Fibroblast of lung (primary cell): ENCODE data around the gene GLTPD2. TPM values are rescaled to one million over a fixed set of nuclear protein-coding genes. Genes with fewer than 3 reads are reported as not detected.
"Not testable (repeated sequence)": the region's sequence is repeated elsewhere in the genome, so short reads cannot be mapped to it uniquely, and the experiment has no call there.

ENCODE experiments used
- DNase-seq, 2 donors: peaks; one replicate each; pipeline versions ENCODE4 v3.0.0 to v3.0.0-alpha.2; 2010; ENCODE audit warnings: low read depth in 2 of 2
- H2AFZ ChIP-seq: 2 replicates; pipeline ENCODE4 v1.5.1; 2012; ENCODE audit warnings: low read length, control low read depth, inconsistent platforms
- H3K27ac ChIP-seq: 2 replicates; pipeline ENCODE4 v1.5.1; 2011; ENCODE audit warnings: low read length, control low read depth; ENCODE audit not compliant: insufficient read depth
- H3K27me3 ChIP-seq: 2 replicates; pipeline ENCODE4 v1.5.1; 2011; ENCODE audit warnings: mild to moderate bottlenecking, low read length; ENCODE audit not compliant: control insufficient read depth, insufficient read depth
- H3K36me3 ChIP-seq: 2 replicates; pipeline ENCODE4 v1.5.1; 2011; ENCODE audit warnings: low read length; ENCODE audit not compliant: control insufficient read depth, insufficient read depth
- H3K4me1 ChIP-seq: 2 replicates; pipeline ENCODE4 v1.5.1; 2011; ENCODE audit warnings: low read length; ENCODE audit not compliant: control insufficient read depth, insufficient read depth; ENCODE audit errors: extremely low read depth
- H3K4me2 ChIP-seq: 2 replicates; pipeline ENCODE4 v1.5.1; 2011; ENCODE audit warnings: low read length, control low read depth; ENCODE audit not compliant: insufficient read depth; ENCODE audit errors: extremely low read depth
- H3K4me3 ChIP-seq, 4 experiments: fragments of 200-600 bp in 1 of 4; sonication (generic) in 1 of 4; replicated peaks in 1 of 4; 2 replicates each; pipeline ENCODE4 v1.5.1; 2011 to 2016; ENCODE audit warnings: low read length in 4 of 4, low read depth in 3 of 4, mild to moderate bottlenecking in 3 of 4, control low read depth in 2 of 4, inconsistent platforms in 1 of 4, mixed read lengths in 1 of 4; ENCODE audit not compliant: insufficient read depth in 1 of 4; ENCODE audit errors: control extremely low read depth in 1 of 4
- H3K79me2 ChIP-seq: 2 replicates; pipeline ENCODE4 v1.5.1; 2012; ENCODE audit warnings: mild to moderate bottlenecking, low read length, inconsistent platforms; ENCODE audit not compliant: control insufficient read depth, insufficient read depth
- H3K9ac ChIP-seq: 2 replicates; pipeline ENCODE4 v1.5.1; 2011; ENCODE audit warnings: mild to moderate bottlenecking, low read length, control low read depth; ENCODE audit not compliant: insufficient read depth
- H3K9me3 ChIP-seq: 2 replicates; pipeline ENCODE4 v1.5.1; 2012; ENCODE audit warnings: low read depth, low read length; ENCODE audit not compliant: control insufficient read depth, insufficient read depth
- H4K20me1 ChIP-seq: 2 replicates; pipeline ENCODE4 v1.5.1; 2011; ENCODE audit warnings: low read length; ENCODE audit not compliant: control insufficient read depth, insufficient read depth; ENCODE audit errors: extremely low read depth
- CTCF ChIP-seq, 2 donors: IDR thresholded peaks in 1 of 2; conservative IDR thresholded peaks in 1 of 2; 1 replicate in 1 of 2; 2 replicates in 1 of 2; pipeline ENCODE4 v1.5.1; 2011 to 2012; ENCODE audit warnings: low read length in 2 of 2, control low read depth in 1 of 2, inconsistent platforms in 1 of 2, low read depth in 1 of 2, mild to moderate bottlenecking in 1 of 2
- EZH2 ChIP-seq: IDR thresholded peaks from 2 replicates; pipeline ENCODE4 v1.5.1; 2012; ENCODE audit warnings: low read length, control low read depth, mild to moderate bottlenecking; ENCODE audit errors: missing control alignments
- polyA plus RNA-seq, 2 donors: library from polyadenylated mRNA; depleted of rRNA in 1 of 2; stranded (reverse) in 1 of 2; unstranded in 1 of 2; fragments of >200 nt; gene quantifications; 2 replicates each; pipeline ENCODE4 v1.2.1, GENCODE V29; 2011 to 2012; ENCODE audit warnings: missing spikeins in 1 of 2
- total RNA-seq: library from RNA; depleted of rRNA; stranded (reverse); fragments of >200 nt; gene quantifications from 2 replicates; pipeline ENCODE4 v1.2.1, GENCODE V29; 2014

GLTPD2 gene
- total and polyA plus RNA-seq, 2 donors (not counting 1 experiment from before 2014, with no cell fraction given): not detected

GRCh38 chr17:4827399-4827798 is 38.6 kb downstream of the GLTPD2 start:
- no peaks in the 10 kb centered on the region for H3K79me2 ChIP-seq
- no peak overlapping the region for H3K9ac ChIP-seq
- no peak overlapping the region for H3K27ac ChIP-seq
- no peak overlapping the region for H3K4me3 ChIP-seq
- no peak overlapping the region for H3K4me2 ChIP-seq
- H3K27me3 ChIP-seq: no peaks in the 10 kb centered on the region
- TF ChIP-seq CTCF (conservative IDR thresholded peaks at IDR 0.05 in 1 of 2, IDR thresholded peaks at IDR 0.05 in 1 of 2; ENCODE audit: low read depth in 1 of 2, low read length in 2 of 2): no peak
- TF ChIP-seq EZH2: no peak
- no peak for DNase-seq
- no peaks in the 10 kb centered on the region for H4K20me1 ChIP-seq
- H3K4me1 ChIP-seq: no peaks in the 10 kb centered on the region
- H3K9me3 ChIP-seq: no peaks in the 10 kb centered on the region
- H3K36me3 ChIP-seq: no peaks in the 10 kb centered on the region
- no peak overlapping the region for H2AFZ ChIP-seq

- H3K4me1 ChIP-seq, DNase-seq, H4K20me1 ChIP-seq, H3K36me3 ChIP-seq, H2AFZ ChIP-seq, H3K27me3 ChIP-seq, H3K9me3 ChIP-seq: not testable (repeated sequence)
- H3K4me3 ChIP-seq: peak overlapping the region; percentile 44 to 82 (median 68)
- H3K4me2 ChIP-seq: peak overlapping the region; percentile 92
- H3K79me2 ChIP-seq: peaks cover 35% of the 10 kb centered on the region
- peak overlapping the region; percentile 85 for H3K27ac ChIP-seq
- peak overlapping the region; percentile 71 for H3K9ac ChIP-seq
Observed at GRCh38 chr17:4832829-4833177, 44.0 kb downstream of the GLTPD2 start.

- H3K4me3 ChIP-seq: peak within 1 kb of the TSS; percentile 44 to 82 (median 70)
- H3K79me2 ChIP-seq: peaks cover 36% of the 10 kb centered on the region
- H2AFZ ChIP-seq: peak within 1 kb of the TSS; percentile 12
- peaks cover 5% of the 10 kb centered on the region for H3K4me1 ChIP-seq
- no peaks in the 10 kb centered on the region for H3K9me3 ChIP-seq
- H3K27me3 ChIP-seq: no peaks in the 10 kb centered on the region
- H3K4me2 ChIP-seq: peak within 1 kb of the TSS; percentile 97
- TF ChIP-seq CTCF (conservative IDR thresholded peaks at IDR 0.05 in 1 of 2, IDR thresholded peaks at IDR 0.05 in 1 of 2; ENCODE audit: low read depth in 1 of 2, low read length in 2 of 2): no peak
- peaks cover 3% of the 10 kb centered on the region for H4K20me1 ChIP-seq
- no peaks in the 10 kb centered on the region for H3K36me3 ChIP-seq
- peak; percentile 86 to 93 for DNase-seq
- peak within 1 kb of the TSS; percentile 71 for H3K9ac ChIP-seq
- peak within 1 kb of the TSS; percentile 85 for H3K27ac ChIP-seq
Observed at GRCh38 chr17:4833178-4833940, 44.6 kb downstream of the GLTPD2 start, which contains the start of gene MINK1. TSS of gene MINK1 (plus strand) at chr17:4833340. CDS start at chr17:4833584, 244 bp downstream.
